Muscle layer of colon (tissue), 2 donors: ENCODE measurements around the gene TFF3.

Experiments used
- H3K27ac ChIP-seq: one replicate; pipeline ENCODE4 v1.7.0; 2013; ENCODE audit warnings: low read depth, mild to moderate bottlenecking, low read length, moderate library complexity
- H3K27me3 ChIP-seq, 2 donors: one replicate each; pipeline ENCODE4 v1.7.0; 2013; ENCODE audit warnings: low read length in 2 of 2, mild to moderate bottlenecking in 2 of 2; ENCODE audit not compliant: insufficient read depth in 2 of 2, control insufficient read depth in 1 of 2
- H3K36me3 ChIP-seq: one replicate; pipeline ENCODE4 v1.7.0; 2013; ENCODE audit warnings: mild to moderate bottlenecking, low read length; ENCODE audit not compliant: insufficient read depth
- H3K4me1 ChIP-seq: one replicate; pipeline ENCODE4 v1.7.0; 2013; ENCODE audit warnings: mild to moderate bottlenecking, low read length; ENCODE audit not compliant: insufficient read depth
- H3K4me3 ChIP-seq, 2 donors: one replicate each; pipeline ENCODE4 v1.7.0; 2013; ENCODE audit warnings: low read length in 2 of 2, low read depth in 1 of 2, mild to moderate bottlenecking in 1 of 2, moderate library complexity in 1 of 2
- H3K9ac ChIP-seq: one replicate; pipeline ENCODE4 v1.7.0; 2013; ENCODE audit warnings: low read length
- H3K9me3 ChIP-seq: one replicate; pipeline ENCODE4 v1.7.0; 2013; ENCODE audit warnings: mild to moderate bottlenecking, low read length
- donor health status: abdominal sarcoma.
- donor health status: Adenocarcinoma of cecum.

TFF3 gene

DNA sequence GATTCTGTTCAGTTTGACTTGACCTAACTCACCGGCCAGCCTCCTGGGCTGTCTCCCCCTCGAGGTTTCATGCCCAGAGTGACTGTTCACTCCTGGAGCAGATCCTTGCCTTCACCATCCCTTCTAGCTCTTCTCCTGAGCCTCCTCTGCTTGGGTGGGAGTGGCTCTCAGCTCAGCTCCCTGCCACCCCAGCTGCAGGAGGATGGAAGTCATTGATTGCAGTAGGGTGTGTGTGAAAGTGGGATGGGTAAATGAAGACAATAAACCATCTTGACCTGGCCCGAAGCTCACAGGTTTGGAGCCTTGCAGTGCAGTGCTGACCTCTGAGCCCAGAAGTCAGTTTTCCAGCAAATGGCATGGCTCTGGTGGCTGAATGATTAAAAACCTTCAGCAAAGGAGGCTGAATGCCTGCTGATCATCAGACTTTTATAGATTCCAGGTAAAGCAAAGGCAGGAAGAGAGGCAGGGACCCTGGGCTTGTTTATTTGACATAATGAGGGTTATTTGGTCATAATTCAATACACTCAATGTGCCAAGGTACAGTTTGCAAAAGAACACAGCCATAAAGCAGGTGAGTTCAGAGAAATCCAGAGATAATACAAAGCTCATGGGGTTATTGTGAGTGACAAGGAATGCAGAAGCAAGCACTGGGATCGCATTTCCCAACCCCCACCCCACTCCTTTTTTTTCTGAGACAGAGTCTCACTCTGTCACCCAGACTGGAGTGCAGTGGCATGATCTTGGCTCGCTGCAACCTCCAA is 17.5 kb upstream of the TFF3 start:
- Histone ChIP-seq H3K9ac (no peak overlapping the region), H3K9me3 (no peaks in the 10 kb centered on the region), H3K4me3 (no peak overlapping the region), H3K4me1 (no peaks in the 10 kb centered on the region), H3K27ac (no peak overlapping the region), H3K27me3 (peaks cover 5 to 8% of the 10 kb centered on the region in 2 donors), H3K36me3 (no peaks in the 10 kb centered on the region)

DNA sequence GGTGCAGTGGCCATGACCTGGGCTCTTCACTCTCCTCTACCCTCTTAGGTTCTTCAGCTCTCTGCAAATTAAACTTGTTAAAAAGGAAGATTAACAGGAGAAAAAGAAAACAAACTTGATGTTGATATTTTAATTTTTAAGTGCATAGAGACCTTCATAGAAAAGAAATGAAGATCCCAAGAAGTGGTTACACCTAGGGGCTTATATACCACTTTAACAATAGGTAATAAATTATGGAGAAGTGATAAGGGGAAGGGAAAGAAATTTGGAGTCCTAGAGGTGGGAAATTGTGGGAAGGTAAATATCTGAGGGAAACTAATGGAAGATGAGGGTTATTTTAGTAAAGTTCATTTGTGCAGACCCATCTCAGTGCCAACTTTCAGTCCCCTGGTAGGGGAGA is 16.5 kb upstream of the TFF3 start:
- Histone ChIP-seq H3K27ac (no peak overlapping the region), H3K36me3 (no peaks in the 10 kb centered on the region), H3K9me3 (no peaks in the 10 kb centered on the region), H3K4me3 (no peak overlapping the region), H3K9ac (no peak overlapping the region), H3K27me3 (peaks cover 5 to 8% of the 10 kb centered on the region in 2 donors), H3K4me1 (no peaks in the 10 kb centered on the region)

DNA sequence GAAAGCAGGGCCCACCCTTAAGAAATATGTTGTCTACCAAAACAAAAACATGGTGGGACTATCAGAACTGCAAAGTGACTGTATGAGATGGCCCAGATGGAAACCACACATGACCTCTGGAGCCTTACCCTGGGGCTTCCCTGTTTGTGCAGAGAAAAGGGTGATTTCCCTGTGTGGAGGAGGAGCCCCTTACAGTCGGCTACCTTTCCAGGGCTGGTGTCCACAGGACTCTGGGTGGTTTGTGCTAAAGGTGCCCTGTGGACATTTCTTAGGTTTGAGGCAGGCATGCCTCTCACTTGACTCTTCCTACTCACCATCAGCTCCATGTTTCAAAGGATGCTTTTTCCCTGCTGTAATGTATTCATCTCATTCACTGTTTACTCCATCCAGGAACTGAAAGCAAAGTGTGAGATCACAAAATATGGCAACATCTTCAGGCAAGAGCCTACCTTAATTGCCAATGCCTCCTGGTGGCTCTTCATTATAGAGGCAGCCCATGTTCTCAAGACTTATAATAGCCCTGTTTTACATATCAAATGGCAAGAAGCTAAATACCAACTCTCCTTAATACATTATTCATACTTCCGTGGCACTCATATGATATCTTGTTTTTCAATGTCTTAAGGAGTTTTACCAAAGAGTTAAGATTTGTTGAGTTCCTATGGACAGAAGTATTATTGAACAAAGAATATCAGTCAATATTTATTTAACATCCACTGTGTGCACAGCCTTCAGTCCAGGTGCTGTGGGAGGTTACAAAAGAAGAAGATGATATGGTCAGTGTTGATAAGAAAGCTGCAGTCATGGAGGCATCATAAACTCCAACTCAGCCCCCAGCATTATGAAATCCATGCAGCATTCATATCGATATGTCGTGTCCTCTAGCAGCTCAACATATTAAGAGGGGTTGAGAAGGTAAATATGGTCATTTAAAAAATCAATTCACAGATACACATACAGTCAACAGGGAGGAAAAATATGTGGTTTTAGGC is 15.5 kb upstream of the TFF3 start:
- Histone ChIP-seq H3K4me3 (no peak overlapping the region), H3K9ac (no peak overlapping the region), H3K4me1 (no peaks in the 10 kb centered on the region), H3K36me3 (no peaks in the 10 kb centered on the region), H3K27me3 (peaks cover 5 to 8% of the 10 kb centered on the region in 2 donors), H3K27ac (no peak overlapping the region), H3K9me3 (peaks cover 1% of the 10 kb centered on the region)

DNA sequence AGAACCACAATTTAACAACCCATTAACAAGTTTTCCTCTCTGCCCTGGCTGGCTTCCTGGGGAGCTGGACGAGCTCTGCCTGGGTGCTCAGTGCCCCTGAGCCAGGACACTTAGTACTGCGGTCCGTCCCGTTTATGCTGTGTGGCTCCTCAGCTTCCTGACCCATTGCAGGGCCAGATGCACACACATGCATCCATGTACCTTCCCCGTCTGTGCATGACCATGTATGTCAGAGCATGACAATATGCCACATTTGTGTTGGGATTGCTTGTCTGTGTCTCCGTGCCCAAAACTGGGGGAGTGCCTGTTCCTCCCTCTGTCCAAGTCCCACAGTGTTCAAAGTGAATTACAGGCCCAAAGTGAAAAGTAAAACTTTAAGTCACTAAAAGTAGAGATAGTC is 9.7 kb upstream of the TFF3 start:
- Histone ChIP-seq H3K27me3 (no peaks in the 10 kb centered on the region), H3K4me1 (no peaks in the 10 kb centered on the region), H3K4me3 (no peak overlapping the region), H3K27ac (no peak overlapping the region), H3K9me3 (peaks cover 5% of the 10 kb centered on the region), H3K9ac (no peak overlapping the region), H3K36me3 (no peaks in the 10 kb centered on the region)

DNA sequence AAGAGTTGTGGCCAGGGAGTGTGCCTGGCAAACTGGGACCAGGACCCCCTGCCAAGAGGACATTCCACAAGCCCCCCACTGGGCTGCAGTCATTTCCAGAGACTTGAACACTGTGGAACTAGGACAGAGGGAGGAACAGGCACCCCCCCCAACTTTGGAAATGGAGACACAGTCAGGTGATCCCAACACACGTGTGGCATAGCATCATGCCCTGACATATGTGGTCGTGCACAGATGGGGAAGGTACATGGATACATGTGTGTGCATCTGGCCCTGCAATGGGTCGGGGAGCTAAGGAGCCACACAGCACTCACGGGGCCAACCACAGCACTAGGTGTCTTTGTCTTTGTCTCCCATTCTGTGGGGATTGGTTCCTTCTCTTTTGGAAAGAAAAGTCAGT is 6.6 kb upstream of the TFF3 start:
- Histone ChIP-seq H3K27ac (no peak overlapping the region), H3K4me3 (no peak overlapping the region), H3K9ac (no peak overlapping the region), H3K4me1 (no peaks in the 10 kb centered on the region), H3K36me3 (no peaks in the 10 kb centered on the region), H3K9me3 (peaks cover 5% of the 10 kb centered on the region), H3K27me3 (no peaks in the 10 kb centered on the region)

DNA sequence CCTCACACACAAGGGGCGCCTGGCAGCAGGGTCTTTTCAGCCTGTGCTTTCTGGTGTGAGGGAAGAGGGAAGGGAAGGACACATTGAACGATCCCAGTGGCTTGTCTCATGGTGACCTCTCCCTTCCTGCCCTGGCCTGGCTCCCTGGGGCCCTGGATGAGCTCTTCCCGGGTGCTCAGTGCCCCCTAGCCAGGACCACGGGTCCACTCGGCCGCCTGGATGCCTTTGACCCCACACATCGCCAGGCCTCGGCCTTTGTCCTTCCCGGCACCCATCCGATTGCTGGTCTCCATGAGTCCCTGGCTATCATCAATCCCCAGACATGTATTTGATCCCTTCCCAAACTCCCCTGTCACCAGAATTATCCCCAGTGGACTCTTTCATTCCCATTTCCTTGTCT is 6.0 kb upstream of the TFF3 start:
- Histone ChIP-seq H3K36me3 (no peaks in the 10 kb centered on the region), H3K27me3 (no peaks in the 10 kb centered on the region), H3K4me3 (no peak overlapping the region), H3K4me1 (no peaks in the 10 kb centered on the region), H3K27ac (no peak overlapping the region), H3K9me3 (peaks cover 5% of the 10 kb centered on the region), H3K9ac (no peak overlapping the region)

DNA sequence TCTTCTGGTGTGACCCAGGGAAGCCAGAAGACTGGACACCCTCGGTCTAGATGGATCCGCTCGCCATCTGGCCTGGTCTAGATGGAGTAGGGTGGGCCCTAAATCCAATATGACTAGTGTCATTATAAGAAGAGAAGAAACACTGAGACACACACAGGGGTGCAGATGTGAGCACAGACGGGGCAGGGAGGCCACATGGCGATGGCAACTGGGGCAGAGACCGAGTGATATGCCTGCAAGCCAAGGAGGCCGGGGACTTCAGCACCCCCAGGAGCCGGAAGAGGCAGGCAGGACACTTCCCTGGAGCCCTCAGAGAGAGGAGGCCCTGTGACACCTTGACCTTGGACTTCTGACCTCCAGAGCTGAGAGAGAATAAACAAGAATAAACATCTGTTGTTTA is 5.6 kb upstream of the TFF3 start:
- Histone ChIP-seq H3K27me3 (no peaks in the 10 kb centered on the region), H3K9me3 (peaks cover 5% of the 10 kb centered on the region), H3K27ac (no peak overlapping the region)

DNA sequence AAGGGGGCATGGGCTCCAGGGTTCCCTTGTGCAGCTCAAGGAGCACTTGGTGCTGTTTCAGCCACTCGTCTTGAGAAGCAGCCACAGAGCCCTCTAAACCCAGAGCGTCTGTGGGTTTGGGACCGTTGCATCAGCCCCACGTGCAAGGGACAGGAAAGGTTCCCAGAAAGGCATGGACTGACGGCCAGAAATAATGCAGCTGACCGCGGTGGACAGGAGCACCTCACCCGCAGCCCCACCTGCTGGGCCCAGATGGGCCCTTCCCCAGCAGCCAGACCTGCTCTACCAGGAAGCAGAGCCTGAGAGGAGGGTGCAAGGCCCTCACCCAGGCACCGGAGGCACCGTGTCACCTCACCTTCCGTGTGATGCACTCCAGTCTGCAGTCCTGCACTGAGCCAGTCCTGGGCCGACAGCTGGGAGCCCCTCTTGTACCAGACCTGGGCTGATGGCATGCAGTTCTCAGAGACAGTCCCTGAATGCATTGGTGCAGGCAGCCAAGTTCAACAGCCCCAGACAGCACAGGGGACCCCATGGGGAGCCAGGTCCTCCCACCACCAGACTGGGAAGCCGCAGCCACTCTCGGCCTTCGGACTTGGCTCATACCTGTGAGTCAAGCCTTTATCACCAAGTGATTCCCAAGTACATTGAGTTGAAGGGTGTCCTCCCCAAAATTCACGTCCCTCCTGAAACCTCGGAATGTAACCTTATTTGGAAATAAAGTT is 4.8 kb upstream of the TFF3 start:
- Histone ChIP-seq H3K4me1 (no peaks in the 10 kb centered on the region), H3K9ac (no peak overlapping the region), H3K27me3 (no peaks in the 10 kb centered on the region), H3K27ac (no peak overlapping the region), H3K36me3 (no peaks in the 10 kb centered on the region), H3K4me3 (no peak overlapping the region), H3K9me3 (no peaks in the 10 kb centered on the region)

More for the DNA sequence above, 5.6 kb upstream of the TFF3 start:
- Histone ChIP-seq H3K4me3 (no peak overlapping the region), H3K36me3 (no peaks in the 10 kb centered on the region), H3K4me1 (no peaks in the 10 kb centered on the region), H3K9ac (no peak overlapping the region)

DNA sequence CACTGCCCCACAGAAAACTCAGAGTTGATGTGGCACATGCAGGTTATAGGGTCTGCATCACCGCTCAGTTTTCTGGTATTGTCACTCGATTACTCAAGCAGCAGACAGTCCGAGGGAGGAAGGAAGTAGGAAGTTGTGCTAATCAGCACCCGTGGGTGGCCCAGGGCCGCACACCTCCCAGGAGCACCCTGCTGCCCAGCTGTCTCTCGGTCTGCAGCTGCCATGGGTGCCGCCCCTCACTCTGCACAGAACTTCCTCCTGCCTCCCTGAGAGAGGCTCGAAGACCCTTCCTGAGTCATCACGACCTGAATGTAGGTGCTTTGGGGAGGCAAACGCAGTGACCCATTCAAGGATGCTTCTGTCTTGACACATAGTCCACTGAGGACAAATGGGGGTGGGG is 4.2 kb upstream of the TFF3 start:
- Histone ChIP-seq H3K9ac (no peak overlapping the region), H3K27ac (no peak overlapping the region)

DNA sequence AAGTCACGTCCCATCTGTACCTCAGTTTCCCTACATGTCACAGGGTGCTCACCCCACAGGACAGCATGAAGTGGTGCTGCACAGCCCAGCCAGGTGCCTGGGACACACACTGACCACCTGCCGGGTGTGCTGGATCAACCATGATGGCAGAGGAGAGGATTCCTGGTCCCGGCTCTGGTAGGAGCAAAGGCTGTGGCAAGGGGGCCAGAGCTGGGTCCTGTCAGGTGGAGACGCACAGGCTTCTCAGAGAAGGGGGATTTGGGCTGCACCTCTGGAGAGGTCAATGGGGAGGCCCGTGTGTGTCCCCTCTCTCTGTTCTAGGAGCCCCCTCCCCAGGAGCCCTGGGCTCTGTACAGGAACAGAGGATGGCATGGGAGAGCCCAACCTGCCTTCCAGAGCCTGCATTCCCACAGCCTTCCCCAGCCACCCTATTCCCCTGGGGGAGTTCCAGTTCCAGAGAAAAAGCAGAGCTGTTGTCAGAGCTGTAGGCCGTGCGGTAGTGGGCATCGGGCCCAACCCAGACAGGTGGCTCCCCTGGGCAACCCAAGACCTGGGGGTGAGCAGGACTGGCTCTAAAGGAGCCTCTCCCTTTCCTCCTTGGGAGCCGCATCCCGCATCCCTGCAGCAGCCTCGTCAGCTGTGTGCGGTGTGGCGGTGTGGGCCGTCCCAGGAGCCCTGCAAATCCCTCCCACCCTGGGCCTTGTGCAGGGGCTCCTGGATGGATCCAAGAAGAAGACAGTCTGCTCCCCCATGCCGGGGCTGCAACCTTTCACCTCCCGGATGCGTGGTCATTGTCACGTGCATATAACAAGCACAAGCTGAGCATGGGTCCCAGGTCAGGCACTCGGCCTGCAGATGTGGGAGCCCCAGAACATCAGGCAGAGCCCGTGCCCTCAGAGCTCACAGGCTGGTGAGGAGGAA is 2.9 kb upstream of the TFF3 start:
- Histone ChIP-seq H3K4me1 (no peaks in the 10 kb centered on the region), H3K27ac (no peak overlapping the region), H3K9ac (no peak overlapping the region), H3K36me3 (no peaks in the 10 kb centered on the region), H3K9me3 (no peaks in the 10 kb centered on the region), H3K27me3 (no peaks in the 10 kb centered on the region), H3K4me3 (no peak overlapping the region)

More for the DNA sequence above, 4.2 kb upstream of the TFF3 start:
- Histone ChIP-seq H3K4me3 (no peak overlapping the region), H3K4me1 (no peaks in the 10 kb centered on the region), H3K36me3 (no peaks in the 10 kb centered on the region), H3K9me3 (no peaks in the 10 kb centered on the region), H3K27me3 (no peaks in the 10 kb centered on the region)
